WERI-Rb-1 (cell line): Measurements from ENCODE around the gene KRTCAP2.

Experiments used
- DNase-seq: peaks from one replicate; pipeline ENCODE4 v3.0.0-alpha.2; 2020
- H3K27ac ChIP-seq: fragments of 250-450 bp; sonication (Bioruptor Pico); 2 replicates; pipeline ENCODE4 v1.5.1; 2020; ENCODE audit warnings: mild to moderate bottlenecking, moderate library complexity
- H3K27me3 ChIP-seq: fragments of 250-450 bp; sonication (Bioruptor Pico); 2 replicates; pipeline ENCODE4 v1.5.1; 2021; ENCODE audit warnings: mild to moderate bottlenecking, low read depth, moderate library complexity; ENCODE audit not compliant: insufficient read depth, severe bottlenecking
- H3K36me3 ChIP-seq: fragments of 250-450 bp; sonication (Bioruptor Pico); 2 replicates; pipeline ENCODE4 v1.5.1; 2020; ENCODE audit warnings: mild to moderate bottlenecking, moderate library complexity
- H3K4me3 ChIP-seq: 2 replicates; pipeline ENCODE4 v1.5.1; 2011; ENCODE audit warnings: low read depth, mild to moderate bottlenecking, control low read depth, low read length
- H3K9me3 ChIP-seq: fragments of 250-450 bp; sonication (Bioruptor Pico); 2 replicates; pipeline ENCODE4 v1.5.1; 2021; ENCODE audit warnings: mild to moderate bottlenecking, moderate library complexity; ENCODE audit not compliant: severe bottlenecking
- CTCF ChIP-seq: IDR thresholded peaks from 2 replicates; pipeline ENCODE4 v1.5.1; 2011; ENCODE audit warnings: low read depth, mild to moderate bottlenecking, control low read depth, inconsistent platforms, low read length

Gene KRTCAP2

GRCh38 chr1:155210314-155211104 is 37.4 kb upstream of the KRTCAP2 start:
- H3K27me3 ChIP-seq = no peaks in the 10 kb centered on the region
- no peaks in the 10 kb centered on the region for H3K9me3 ChIP-seq
- no peak overlapping the region for H3K4me3 ChIP-seq
- TF ChIP-seq CTCF = no peak
- H3K36me3 ChIP-seq = peaks cover 10% of the 10 kb centered on the region
- no peak overlapping the region for H3K27ac ChIP-seq
- no peak for DNase-seq

- no peaks in the 10 kb centered on the region for H3K9me3 ChIP-seq
- peak overlapping the region; percentile 96 for H3K27ac ChIP-seq
- H3K4me3 ChIP-seq = peak overlapping the region; percentile 97
- DNase-seq = no peak
- peaks cover 14% of the 10 kb centered on the region for H3K36me3 ChIP-seq
- no peaks in the 10 kb centered on the region for H3K27me3 ChIP-seq
- TF ChIP-seq CTCF = 0 out of 2 replicates have a peak, but pooled peaks have one; percentile 16
These were observed 36.2 kb upstream of the KRTCAP2 start for GRCh38 chr1:155209312-155209721.

- H3K4me3 ChIP-seq = peak within 1 kb of the TSS; percentile 97
- H3K36me3 ChIP-seq = peaks cover 14% of the 10 kb centered on the region
- peak; percentile 99 for DNase-seq
- no peaks in the 10 kb centered on the region for H3K9me3 ChIP-seq
- no peak for TF ChIP-seq CTCF
- peak within 1 kb of the TSS; percentile 96 for H3K27ac ChIP-seq
- no peaks in the 10 kb centered on the region for H3K27me3 ChIP-seq
These were observed 35.6 kb upstream of the KRTCAP2 start, which contains the start of gene MTX1 for GRCh38 chr1:155208541-155209311. Gene MTX1, plus strand, starts transcription at chr1:155208695. Its CDS starts 110 bp downstream, at chr1:155208805.

GRCh38 chr1:155207806-155208540 is 34.9 kb upstream of the KRTCAP2 start, which contains the start of gene THBS3:
Gene THBS3, minus strand, starts transcription at chr1:155207897. Its CDS starts 21 bp downstream, at chr1:155207876.
- peak; percentile 91 for DNase-seq
- Histone ChIP-seq H3K27me3 (no peaks in the 10 kb centered on the region), H3K9me3 (no peaks in the 10 kb centered on the region), H3K36me3 (peaks cover 18% of the 10 kb centered on the region), H3K27ac (peak within 1 kb of the TSS; percentile 96), H3K4me3 (peak within 1 kb of the TSS; percentile 97)
- no peak for TF ChIP-seq CTCF

- peak; percentile 99 for DNase-seq
- TF ChIP-seq CTCF = peak; percentile 100
- H3K27me3 ChIP-seq = no peaks in the 10 kb centered on the region
- peaks cover 26% of the 10 kb centered on the region for H3K36me3 ChIP-seq
- H3K27ac ChIP-seq = peak overlapping the region; percentile 96
- H3K4me3 ChIP-seq = peak overlapping the region; percentile 97
- no peaks in the 10 kb centered on the region for H3K9me3 ChIP-seq
These were observed 34.0 kb upstream of the KRTCAP2 start for GRCh38 chr1:155206891-155207805.
